ENCODE measurements around the gene CAMK2N2.

Gene CAMK2N2

GRCh38 chr3:184211297-184211696, 50.1 kb downstream of the CAMK2N2 start:
- no peak for DNase-seq
